Astrocyte of the cerebellum (primary cell): ENCODE measurements around the gene RAD52.

Experiments
- DNase-seq: peaks from one replicate; pipeline ENCODE4 v3.0.0-alpha.2; 2011; ENCODE audit warnings: low read depth
- H3K4me3 ChIP-seq: 2 replicates; pipeline ENCODE4 v1.5.1; 2011; ENCODE audit warnings: mild to moderate bottlenecking, low read depth, low read length, moderate library complexity
- CTCF ChIP-seq: IDR thresholded peaks from 2 replicates; pipeline ENCODE4 v1.5.1; 2012; ENCODE audit warnings: low read length, low read depth, moderate library complexity, mild to moderate bottlenecking; ENCODE audit errors: missing control alignments
- in situ Hi-C: cut with HindIII; loops from 2 replicates; pipeline ENCODE4 v1.10.0; 2017; ENCODE audit warnings: low sequenced_read_pairs

Gene RAD52

GRCh38 chr12:862303-862911 is 87.1 kb downstream of the RAD52 start:
- in situ Hi-C loops, result no loop called here
- no peak for TF ChIP-seq CTCF
- no peak overlapping the region for H3K4me3 ChIP-seq
- DNase-seq, result no peak
